Measurements from ENCODE around the gene FRS2. TPM values are rescaled to one million over a fixed set of nuclear protein-coding genes. Genes with fewer than 3 reads are reported as not detected.

FRS2 gene
- total and polyA plus RNA-seq, 9 of the 15 experiments (the other 6 are each of a cell fraction or from before 2014, with no cell fraction given) = 1.0 to 9.1 (median 6.0) TPM

DNA sequence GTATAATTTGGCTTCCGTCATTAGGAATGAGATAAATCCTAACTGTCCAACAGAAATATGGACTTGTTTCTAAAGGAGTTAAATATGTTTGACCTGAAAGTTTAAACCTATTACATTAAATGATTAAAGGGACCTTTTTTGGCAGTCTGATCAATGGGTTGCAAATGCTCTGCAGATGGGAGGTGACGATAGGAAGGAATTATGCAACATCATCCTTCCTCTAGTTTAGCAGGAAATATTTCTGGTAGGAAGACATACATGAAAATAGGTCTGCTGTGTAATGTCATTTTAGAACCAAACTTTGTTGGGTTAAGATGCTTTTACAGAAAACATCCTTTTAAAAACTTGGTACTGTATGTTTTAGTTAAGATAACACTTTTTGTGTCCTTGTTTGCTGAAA, 137.9 kb downstream of the FRS2 start (continued):
- TF ChIP-seq ZNF436 (CRISPR knock-in tag; IDR thresholded peaks at IDR 0.05) (no peak), NR1H2 (CRISPR knock-in tag; IDR thresholded peaks at IDR 0.05) (no peak), CHD2 (IDR thresholded peaks at IDR 0.05; ENCODE audit: low read depth, low read length) (no peak), MYNN (IDR thresholded peaks at IDR 0.05) (no peak), MYNN (CRISPR knock-in tag; IDR thresholded peaks at IDR 0.05) (no peak), ADNP (tag; IDR thresholded peaks at IDR 0.05) (peak; percentile 52; the same call in 1 of the 2 replicates), MAZ (CRISPR knock-in tag; conservative IDR thresholded peaks at IDR 0.05 in 1 of 2, IDR thresholded peaks at IDR 0.05 in 1 of 2) (no peak), ESRRB (CRISPR knock-in tag; IDR thresholded peaks at IDR 0.05; ENCODE audit: borderline replicate concordance) (no peak), ZKSCAN8 (CRISPR knock-in tag; IDR thresholded peaks at IDR 0.05) (no peak), ARNT (IDR thresholded peaks at IDR 0.05) (0 out of 4 replicates have a peak, but pooled peaks of 1 of the 2 experiments have one; percentile 22), HDAC1 (IDR thresholded peaks at IDR 0.05) (0 out of 4 replicates have a peak, but pooled peaks of 1 of the 2 experiments have one; percentile 16)
- TF ChIP-seq, protein P1, sequence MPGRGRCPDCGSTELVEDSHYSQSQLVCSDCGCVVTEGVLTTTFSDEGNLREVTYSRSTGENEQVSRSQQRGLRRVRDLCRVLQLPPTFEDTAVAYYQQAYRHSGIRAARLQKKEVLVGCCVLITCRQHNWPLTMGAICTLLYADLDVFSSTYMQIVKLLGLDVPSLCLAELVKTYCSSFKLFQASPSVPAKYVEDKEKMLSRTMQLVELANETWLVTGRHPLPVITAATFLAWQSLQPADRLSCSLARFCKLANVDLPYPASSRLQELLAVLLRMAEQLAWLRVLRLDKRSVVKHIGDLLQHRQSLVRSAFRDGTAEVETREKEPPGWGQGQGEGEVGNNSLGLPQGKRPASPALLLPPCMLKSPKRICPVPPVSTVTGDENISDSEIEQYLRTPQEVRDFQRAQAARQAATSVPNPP (IDR thresholded peaks at IDR 0.05; ENCODE audit: borderline replicate concordance, insufficient read depth, insufficient read length) = no peak
- TF ChIP-seq, protein P2, sequence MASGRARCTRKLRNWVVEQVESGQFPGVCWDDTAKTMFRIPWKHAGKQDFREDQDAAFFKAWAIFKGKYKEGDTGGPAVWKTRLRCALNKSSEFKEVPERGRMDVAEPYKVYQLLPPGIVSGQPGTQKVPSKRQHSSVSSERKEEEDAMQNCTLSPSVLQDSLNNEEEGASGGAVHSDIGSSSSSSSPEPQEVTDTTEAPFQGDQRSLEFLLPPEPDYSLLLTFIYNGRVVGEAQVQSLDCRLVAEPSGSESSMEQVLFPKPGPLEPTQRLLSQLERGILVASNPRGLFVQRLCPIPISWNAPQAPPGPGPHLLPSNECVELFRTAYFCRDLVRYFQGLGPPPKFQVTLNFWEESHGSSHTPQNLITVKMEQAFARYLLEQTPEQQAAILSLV (tag; IDR thresholded peaks at IDR 0.05) = 0 out of 2 replicates have a peak, but pooled peaks have one; percentile 41
- TF ChIP-seq, protein P3, sequence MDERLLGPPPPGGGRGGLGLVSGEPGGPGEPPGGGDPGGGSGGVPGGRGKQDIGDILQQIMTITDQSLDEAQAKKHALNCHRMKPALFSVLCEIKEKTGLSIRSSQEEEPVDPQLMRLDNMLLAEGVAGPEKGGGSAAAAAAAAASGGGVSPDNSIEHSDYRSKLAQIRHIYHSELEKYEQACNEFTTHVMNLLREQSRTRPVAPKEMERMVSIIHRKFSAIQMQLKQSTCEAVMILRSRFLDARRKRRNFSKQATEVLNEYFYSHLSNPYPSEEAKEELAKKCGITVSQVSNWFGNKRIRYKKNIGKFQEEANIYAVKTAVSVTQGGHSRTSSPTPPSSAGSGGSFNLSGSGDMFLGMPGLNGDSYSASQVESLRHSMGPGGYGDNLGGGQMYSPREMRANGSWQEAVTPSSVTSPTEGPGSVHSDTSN (CRISPR knock-in tag; IDR thresholded peaks at IDR 0.05; ENCODE audit: low read depth) = no peak
- TF ChIP-seq, protein P3 (tag; conservative IDR thresholded peaks at IDR 0.05; ENCODE audit: low read depth) = peak; percentile 43
- TF ChIP-seq, protein P4, sequence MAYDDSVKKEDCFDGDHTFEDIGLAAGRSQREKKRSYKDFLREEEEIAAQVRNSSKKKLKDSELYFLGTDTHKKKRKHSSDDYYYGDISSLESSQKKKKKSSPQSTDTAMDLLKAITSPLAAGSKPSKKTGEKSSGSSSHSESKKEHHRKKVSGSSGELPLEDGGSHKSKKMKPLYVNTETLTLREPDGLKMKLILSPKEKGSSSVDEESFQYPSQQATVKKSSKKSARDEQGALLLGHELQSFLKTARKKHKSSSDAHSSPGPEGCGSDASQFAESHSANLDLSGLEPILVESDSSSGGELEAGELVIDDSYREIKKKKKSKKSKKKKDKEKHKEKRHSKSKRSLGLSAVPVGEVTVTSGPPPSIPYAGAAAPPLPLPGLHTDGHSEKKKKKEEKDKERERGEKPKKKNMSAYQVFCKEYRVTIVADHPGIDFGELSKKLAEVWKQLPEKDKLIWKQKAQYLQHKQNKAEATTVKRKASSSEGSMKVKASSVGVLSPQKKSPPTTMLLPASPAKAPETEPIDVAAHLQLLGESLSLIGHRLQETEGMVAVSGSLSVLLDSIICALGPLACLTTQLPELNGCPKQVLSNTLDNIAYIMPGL (CRISPR knock-in tag; IDR thresholded peaks at IDR 0.05) = no peak
- TF ChIP-seq, protein P5, sequence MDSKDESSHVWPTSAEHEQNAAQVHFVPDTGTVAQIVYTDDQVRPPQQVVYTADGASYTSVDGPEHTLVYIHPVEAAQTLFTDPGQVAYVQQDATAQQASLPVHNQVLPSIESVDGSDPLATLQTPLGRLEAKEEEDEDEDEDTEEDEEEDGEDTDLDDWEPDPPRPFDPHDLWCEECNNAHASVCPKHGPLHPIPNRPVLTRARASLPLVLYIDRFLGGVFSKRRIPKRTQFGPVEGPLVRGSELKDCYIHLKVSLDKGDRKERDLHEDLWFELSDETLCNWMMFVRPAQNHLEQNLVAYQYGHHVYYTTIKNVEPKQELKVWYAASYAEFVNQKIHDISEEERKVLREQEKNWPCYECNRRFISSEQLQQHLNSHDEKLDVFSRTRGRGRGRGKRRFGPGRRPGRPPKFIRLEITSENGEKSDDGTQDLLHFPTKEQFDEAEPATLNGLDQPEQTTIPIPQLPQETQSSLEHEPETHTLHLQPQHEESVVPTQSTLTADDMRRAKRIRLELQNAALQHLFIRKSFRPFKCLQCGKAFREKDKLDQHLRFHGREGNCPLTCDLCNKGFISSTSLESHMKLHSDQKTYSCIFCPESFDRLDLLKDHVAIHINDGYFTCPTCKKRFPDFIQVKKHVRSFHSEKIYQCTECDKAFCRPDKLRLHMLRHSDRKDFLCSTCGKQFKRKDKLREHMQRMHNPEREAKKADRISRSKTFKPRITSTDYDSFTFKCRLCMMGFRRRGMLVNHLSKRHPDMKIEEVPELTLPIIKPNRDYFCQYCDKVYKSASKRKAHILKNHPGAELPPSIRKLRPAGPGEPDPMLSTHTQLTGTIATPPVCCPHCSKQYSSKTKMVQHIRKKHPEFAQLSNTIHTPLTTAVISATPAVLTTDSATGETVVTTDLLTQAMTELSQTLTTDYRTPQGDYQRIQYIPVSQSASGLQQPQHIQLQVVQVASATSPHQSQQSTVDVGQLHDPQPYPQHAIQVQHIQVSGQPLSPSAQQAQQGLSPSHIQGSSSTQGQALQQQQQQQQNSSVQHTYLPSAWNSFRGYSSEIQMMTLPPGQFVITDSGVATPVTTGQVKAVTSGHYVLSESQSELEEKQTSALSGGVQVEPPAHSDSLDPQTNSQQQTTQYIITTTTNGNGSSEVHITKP (IDR thresholded peaks at IDR 0.05; ENCODE audit: partially characterized antibody) = no peak

All from K562 (cell line).